RWPE2 (cell line): ENCODE measurements around the gene SMTN.
"Not testable (repeated sequence)": the region's sequence is repeated elsewhere in the genome, so short reads cannot be mapped to it uniquely, and the experiment has no call there.

Experiments used
- ATAC-seq: fragments of 200-7000 bp; cut with Tn5 transposase; 3 replicates; pipeline ENCODE4 v1.9.1; 2021; ENCODE audit warnings: low read depth
- DNase-seq: peaks from one replicate; pipeline ENCODE4 v3.0.0-alpha.2; 2020; ENCODE audit warnings: low spot score
- H3K27ac ChIP-seq: fragments of 450-650 bp; 2 replicates; pipeline ENCODE4 v1.5.1; 2017; ENCODE audit warnings: mild to moderate bottlenecking; ENCODE audit not compliant: poor library complexity, severe bottlenecking
- H3K27me3 ChIP-seq: fragments of 250-450 bp; sonication (Bioruptor Pico); 2 replicates; pipeline ENCODE4 v1.5.1; 2021; ENCODE audit warnings: mild to moderate bottlenecking, moderate library complexity; ENCODE audit not compliant: insufficient read depth, poor library complexity, severe bottlenecking
- H3K36me3 ChIP-seq: fragments of 250-450 bp; sonication (Bioruptor Pico); 2 replicates; pipeline ENCODE4 v1.5.1; 2020; ENCODE audit warnings: low read depth, mild to moderate bottlenecking, moderate library complexity
- H3K4me1 ChIP-seq: fragments of 250-450 bp; sonication (Bioruptor Pico); 2 replicates; pipeline ENCODE4 v1.5.1; 2021; ENCODE audit warnings: mild to moderate bottlenecking, moderate library complexity; ENCODE audit not compliant: insufficient read depth, poor library complexity, severe bottlenecking
- H3K4me3 ChIP-seq: fragments of 250-450 bp; sonication (Bioruptor Pico); 2 replicates; pipeline ENCODE4 v1.5.1; 2021; ENCODE audit warnings: mild to moderate bottlenecking, moderate library complexity; ENCODE audit not compliant: severe bottlenecking
- H3K9me3 ChIP-seq: fragments of 250-450 bp; sonication (Bioruptor Pico); 2 replicates; pipeline ENCODE4 v1.5.1; 2021; ENCODE audit warnings: mild to moderate bottlenecking, moderate library complexity; ENCODE audit not compliant: severe bottlenecking
- CTCF ChIP-seq: fragments of 450-650 bp; IDR thresholded peaks from one replicate; pipeline ENCODE4 v1.5.1; 2017; ENCODE audit warnings: mild to moderate bottlenecking, moderate library complexity; ENCODE audit not compliant: poor library complexity, severe bottlenecking

The SMTN gene

GRCh38 chr22:31062566-31063230 lies 18.4 kb upstream of the SMTN start:
- H3K4me1 ChIP-seq, result peaks cover 14% of the 10 kb centered on the region
- TF ChIP-seq CTCF, result no peak
- H3K9me3 ChIP-seq, result no peaks in the 10 kb centered on the region
- ATAC-seq (peak; percentile 74), DNase-seq (no peak)
- peak overlapping the region; percentile 61 for H3K27ac ChIP-seq
- H3K27me3 ChIP-seq, result no peaks in the 10 kb centered on the region
- H3K4me3 ChIP-seq, result no peak overlapping the region
- no peaks in the 10 kb centered on the region for H3K36me3 ChIP-seq

- ATAC-seq (no peak), DNase-seq (no peak)
- H3K4me3 ChIP-seq, result no peak overlapping the region
- no peaks in the 10 kb centered on the region for H3K36me3 ChIP-seq
- TF ChIP-seq CTCF, result no peak
- no peak overlapping the region for H3K27ac ChIP-seq
- H3K27me3 ChIP-seq, result no peaks in the 10 kb centered on the region
- no peaks in the 10 kb centered on the region for H3K9me3 ChIP-seq
- peaks cover 15% of the 10 kb centered on the region for H3K4me1 ChIP-seq
Observed at GRCh38 chr22:31064369-31064768, 16.7 kb upstream of the SMTN start.

GRCh38 chr22:31068970-31069369 lies 12.1 kb upstream of the SMTN start:
- Histone ChIP-seq H3K36me3 (no peaks in the 10 kb centered on the region), H3K4me1 (peaks cover 4% of the 10 kb centered on the region), H3K27ac (peak overlapping the region; percentile 8), H3K9me3 (no peaks in the 10 kb centered on the region), H3K27me3 (no peaks in the 10 kb centered on the region), H3K4me3 (no peak overlapping the region)
- DNase-seq, result no peak
- no peak for TF ChIP-seq CTCF
- no peak for ATAC-seq

GRCh38 chr22:31069691-31070314 lies 11.3 kb upstream of the SMTN start:
- H3K36me3 ChIP-seq, H3K4me3 ChIP-seq, H3K9me3 ChIP-seq, H3K27me3 ChIP-seq, DNase-seq, H3K4me1 ChIP-seq: not testable (repeated sequence)
- ATAC-seq, result peak; percentile 93
- H3K27ac ChIP-seq, result peak overlapping the region; percentile 8

- not testable (repeated sequence) for H3K4me3 ChIP-seq, H3K36me3 ChIP-seq, ATAC-seq, H3K27ac ChIP-seq, DNase-seq, H3K27me3 ChIP-seq, H3K4me1 ChIP-seq, H3K9me3 ChIP-seq
Observed at GRCh38 chr22:31073125-31073524, 8.0 kb upstream of the SMTN start.

GRCh38 chr22:31073545-31074145 lies 7.5 kb upstream of the SMTN start:
- ATAC-seq, result not testable (repeated sequence)

More at GRCh38 chr22:31073545-31074145, 7.5 kb upstream of the SMTN start:
- H3K4me3 ChIP-seq, H3K9me3 ChIP-seq, H3K36me3 ChIP-seq, H3K4me1 ChIP-seq, DNase-seq, H3K27ac ChIP-seq, H3K27me3 ChIP-seq: not testable (repeated sequence)
